Endothelial cell of umbilical vein (primary cell): ENCODE results near the gene CRACR2A. TPM values are rescaled to one million over a fixed set of nuclear protein-coding genes. Genes with fewer than 3 reads are reported as not detected.

Experiments
- BruUV-seq: library from RNA; stranded (reverse); fragments of 400-500 nt; replicated peaks from 2 replicates; lab custom pipeline; 2021; lab: Mats Ljungman, UMichigan
- CTCF ChIA-PET: fragments of 300-600, 350-600 bp; sonication (Branson Sonifier 250); formaldehyde crosslinking; loops from one replicate; lab custom pipeline; 2021; ENCODE audit warnings: antibody characterized with exemption, inconsistent platforms; lab: Charles Lee
- POLR2A ChIA-PET: fragments of 300-600, 350-600 bp; sonication (Branson Sonifier 250); formaldehyde crosslinking; loops from one replicate; lab custom pipeline; 2021; ENCODE audit warnings: antibody characterized with exemption, inconsistent platforms; lab: Charles Lee
- DNase-seq: peaks from one replicate; pipeline ENCODE4 v3.0.0-alpha.2; 2011; ENCODE audit warnings: low read depth, low spot score
- FAIRE-seq: peaks from 2 replicates; lab custom pipeline; 2011; peaks lifted over from hg19 to GRCh38; lab: Jason Lieb, UNC
- H2AFZ ChIP-seq: 2 replicates; pipeline ENCODE4 v1.6.0; 2012; ENCODE audit warnings: low read depth, low read length, control low read depth, inconsistent platforms
- H3K27ac ChIP-seq: 2 replicates; pipeline ENCODE4 v1.5.1; 2011; ENCODE audit warnings: low read depth, mild to moderate bottlenecking, control low read depth, low read length, moderate library complexity; ENCODE audit not compliant: insufficient read depth
- H3K27me3 ChIP-seq, 2 experiments: 2 replicates each; pipeline versions ENCODE4 v1.6.0 to v1.6.1; 2011; ENCODE audit warnings: low read length in 2 of 2, mixed read lengths in 1 of 2; ENCODE audit not compliant: control insufficient read depth in 2 of 2, insufficient read depth in 2 of 2
- H3K36me3 ChIP-seq, 2 experiments: 2 replicates in 1 of 2; 3 replicates in 1 of 2; pipeline ENCODE4 v1.5.1; 2011; ENCODE audit warnings: low read length in 2 of 2, mild to moderate bottlenecking in 1 of 2, moderate library complexity in 1 of 2; ENCODE audit not compliant: control insufficient read depth in 2 of 2, insufficient read depth in 2 of 2; ENCODE audit errors: extremely low read depth in 1 of 2
- H3K4me1 ChIP-seq: 3 replicates; pipeline ENCODE4 v1.5.1; 2011; ENCODE audit warnings: mild to moderate bottlenecking, low read length; ENCODE audit not compliant: control insufficient read depth, insufficient read depth; ENCODE audit errors: extremely low read depth
- H3K4me2 ChIP-seq: 2 replicates; pipeline ENCODE4 v1.6.1; 2011; ENCODE audit warnings: low read length, control low read depth, mixed read lengths; ENCODE audit not compliant: insufficient read depth
- H3K4me3 ChIP-seq, 3 experiments: fragments of 200-600 bp in 1 of 3; sonication (generic), shearing (Covaris generic) in 1 of 3; replicated peaks in 1 of 3; 2 replicates each; pipeline ENCODE4 v1.5.1; 2011 to 2016; ENCODE audit warnings: control low read depth in 3 of 3, low read length in 3 of 3, mild to moderate bottlenecking in 2 of 3, inconsistent platforms in 1 of 3, low read depth in 1 of 3, moderate library complexity in 1 of 3; ENCODE audit not compliant: insufficient read depth in 1 of 3
- H3K79me2 ChIP-seq: 2 replicates; pipeline ENCODE4 v1.6.0; 2012; ENCODE audit warnings: low read length, inconsistent platforms; ENCODE audit not compliant: control insufficient read depth, insufficient read depth
- H3K9ac ChIP-seq: replicated peaks from 2 replicates; pipeline ENCODE3; 2011; ENCODE audit warnings: low read length, control low read depth; ENCODE audit not compliant: insufficient read depth; ENCODE audit errors: extremely low read depth
- H3K9me1 ChIP-seq: replicated peaks from 3 replicates; pipeline ENCODE4 v1.6.0; 2011; ENCODE audit warnings: mild to moderate bottlenecking, low read length; ENCODE audit not compliant: control insufficient read depth, insufficient read depth; ENCODE audit errors: extremely low read depth
- H3K9me3 ChIP-seq: replicated peaks from 2 replicates; pipeline ENCODE4 v1.5.1; 2012; ENCODE audit warnings: low read length, inconsistent platforms; ENCODE audit not compliant: control insufficient read depth, insufficient read depth
- H4K20me1 ChIP-seq: replicated peaks from 2 replicates; pipeline ENCODE3; 2011; ENCODE audit warnings: mild to moderate bottlenecking, low read length; ENCODE audit not compliant: control insufficient read depth, insufficient read depth; ENCODE audit errors: extremely low read depth
- CTCF ChIP-seq, 2 donors: IDR thresholded peaks; 1 replicate in 1 of 2; 2 replicates in 1 of 2; pipeline ENCODE4 v1.5.1; 2011; ENCODE audit warnings: low read length in 2 of 2, mild to moderate bottlenecking in 2 of 2, moderate library complexity in 2 of 2, control low read depth in 1 of 2, inconsistent platforms in 1 of 2, low read depth in 1 of 2; ENCODE audit not compliant: insufficient read depth in 1 of 2; ENCODE audit errors: extremely low read depth in 1 of 2
- EZH2 ChIP-seq: IDR thresholded peaks from 2 replicates; pipeline ENCODE4 v1.6.1; 2012; ENCODE audit warnings: borderline replicate concordance, low read depth, mild to moderate bottlenecking, moderate library complexity, low read length, inconsistent platforms; ENCODE audit not compliant: severe bottlenecking
- FOS ChIP-seq: IDR thresholded peaks from 2 replicates; pipeline ENCODE4 v1.6.1; 2011; ENCODE audit warnings: mild to moderate bottlenecking, low read length, moderate library complexity, borderline replicate concordance; ENCODE audit not compliant: insufficient read depth
- GATA2 ChIP-seq: IDR thresholded peaks from 2 replicates; pipeline ENCODE4 v1.7.0; 2011; ENCODE audit warnings: low read depth, mild to moderate bottlenecking, moderate library complexity, mixed read lengths, low read length; ENCODE audit not compliant: insufficient read length, insufficient read depth
- JUN ChIP-seq: IDR thresholded peaks from 2 replicates; pipeline ENCODE4 v1.6.1; 2011; ENCODE audit warnings: borderline replicate concordance, low read depth; ENCODE audit not compliant: insufficient read length, insufficient read depth
- MAX ChIP-seq: IDR thresholded peaks from 2 replicates; pipeline ENCODE4 v1.6.1; 2011; ENCODE audit not compliant: insufficient read depth, insufficient read length
- MYC ChIP-seq: IDR thresholded peaks from one replicate; pipeline ENCODE4 v1.6.1; 2011; ENCODE audit warnings: mild to moderate bottlenecking, low read depth, low read length
- POLR2A ChIP-seq: IDR thresholded peaks from 2 replicates; pipeline ENCODE4 v1.6.1; 2012; ENCODE audit warnings: low read depth, mild to moderate bottlenecking, control low read depth, low read length
- POLR2AphosphoS5 ChIP-seq: IDR thresholded peaks from 2 replicates; pipeline ENCODE4 v1.6.1; 2012; ENCODE audit warnings: low read depth, mild to moderate bottlenecking, control low read depth, low read length, moderate library complexity; ENCODE audit not compliant: insufficient read depth
- dilution Hi-C: fragments of 300-500 bp; cut with MboI; formaldehyde crosslinking; loops from one replicate; pipeline ENCODE4 v1.15.0; 2019; ENCODE audit warnings: low sequenced_read_pairs; ENCODE audit not compliant: extremely low pct_ligation_motif_present
- intact Hi-C: fragments of 100-400 bp; cut with micrococcal nuclease; formaldehyde crosslinking; loops from one replicate; pipeline ENCODE4 v1.10.0; 2022
- polyA plus RNA-seq, 4 experiments: library from polyadenylated mRNA; depleted of rRNA in 3 of 4; stranded (reverse) in 3 of 4; unstranded in 1 of 4; fragments of >200 nt; gene quantifications; 2 replicates each; pipeline versions ENCODE4 v1.2.1 to v1.2.3, GENCODE V29; 2011 to 2012; ENCODE audit warnings: missing spikeins in 1 of 4
- total RNA-seq: library from RNA; stranded (reverse); gene quantifications from 2 replicates; pipeline ENCODE4 v1.2.3, GENCODE V29; 2021

CRACR2A gene
- total and polyA plus RNA-seq, 2 donors (not counting 3 experiments of a cell fraction or from before 2014, with no cell fraction given): 4.4 to 15.9 TPM

GRCh38 chr12:3568695-3569094 is 184.2 kb downstream of the CRACR2A start:
- Histone ChIP-seq H3K9me3 (no peaks in the 10 kb centered on the region), H3K36me3 (no peaks in the 10 kb centered on the region), H3K4me1 (no peaks in the 10 kb centered on the region), H4K20me1 (no peaks in the 10 kb centered on the region), H3K4me2 (no peak overlapping the region), H3K27ac (no peak overlapping the region), H3K27me3 (peaks cover 0 to 2% of the 10 kb centered on the region in 2 experiments), H3K9ac (no peak overlapping the region), H3K9me1 (no peaks in the 10 kb centered on the region), H2AFZ (no peak overlapping the region), H3K79me2 (no peaks in the 10 kb centered on the region), H3K4me3 (no peak overlapping the region)
- intact Hi-C loops: no loop called here
- ChIA-PET POLR2A (no interaction called here), CTCF (no interaction called here)
- no TSS peak for BruUV-seq
- DNase-seq (no peak), FAIRE-seq (no peak)
- dilution Hi-C loops: no loop called here
- TF ChIP-seq CTCF (IDR thresholded peaks at IDR 0.05; ENCODE audit: extremely low read depth in 1 of 2, insufficient read depth in 1 of 2, low read depth in 1 of 2, low read length in 2 of 2) (no peak), POLR2AphosphoS5 (no peak), JUN (no peak), MAX (no peak), GATA2 (no peak)

- no peak for FAIRE-seq
- Histone ChIP-seq H3K79me2 (no peaks in the 10 kb centered on the region), H3K36me3 (no peaks in the 10 kb centered on the region), H3K4me1 (no peaks in the 10 kb centered on the region), H3K27me3 (peaks cover 0 to 2% of the 10 kb centered on the region in 2 experiments), H3K27ac (no peak overlapping the region), H4K20me1 (no peaks in the 10 kb centered on the region), H3K9ac (no peak overlapping the region), H3K9me3 (no peaks in the 10 kb centered on the region), H3K4me3 (no peak overlapping the region), H3K9me1 (no peaks in the 10 kb centered on the region), H3K4me2 (no peak overlapping the region), H2AFZ (no peak overlapping the region)
- POLR2A ChIA-PET: no interaction called here
- CTCF ChIA-PET: interaction anchor here (1.4 kb wide), 1 partner anchor 10 kb away, joined by 4 read pairs; no protein-coding TSS in a partner anchor
- dilution Hi-C loops (no loop called here), intact Hi-C loops (no loop called here)
- BruUV-seq: no TSS peak
- no peak for DNase-seq
- TF ChIP-seq JUN (no peak), POLR2AphosphoS5 (no peak), EZH2 (no peak), FOS (no peak), CTCF (IDR thresholded peaks at IDR 0.05; ENCODE audit: extremely low read depth in 1 of 2, insufficient read depth in 1 of 2, low read depth in 1 of 2, low read length in 2 of 2) (no peak), GATA2 (no peak), POLR2A (no peak), MAX (no peak), MYC (no peak)
Observed at GRCh38 chr12:3565985-3566384, 186.9 kb downstream of the CRACR2A start.
